ENCODE data around the gene ONECUT3. TPM values are rescaled to one million over a fixed set of nuclear protein-coding genes. Genes with fewer than 3 reads are reported as not detected.

Gene ONECUT3
- total and polyA plus RNA-seq, 9 of the 15 experiments (the other 6 are each of a cell fraction or from before 2014, with no cell fraction given) = not detected

GRCh38 chr19:1799695-1800342, 46.5 kb downstream of the ONECUT3 start:
- Histone ChIP-seq H3K36me3 (ENCODE audit: control insufficient read depth, insufficient read depth, low read length) (peaks cover 4% of the 10 kb centered on the region; the same call in 1 of the 3 replicates), H3K9me1 (ENCODE audit: control insufficient read depth, insufficient read depth, low read length) (peaks cover 3% of the 10 kb centered on the region), H3K27ac (ENCODE audit: extremely low read depth, low read depth, low read length) (no peak overlapping the region), H3K4me1 (replicated peaks in 1 of 2; ENCODE audit: control insufficient read depth in 2 of 2, insufficient read depth in 2 of 2, low read length in 2 of 2) (peaks cover 0 to 29% of the 10 kb centered on the region in 2 experiments; a peak in 2 of 5 replicates), H2AFZ (ENCODE audit: low read depth, low read length) (no peak overlapping the region), H3K9ac (ENCODE audit: insufficient read depth in 1 of 2, low read depth in 2 of 2, low read length in 2 of 2) (peak overlapping the region in 1 of 2 experiments; percentile 35; a peak in 1 of 4 replicates), H4K20me1 (replicated peaks; ENCODE audit: control insufficient read depth, insufficient read depth, low read length) (no peaks in the 10 kb centered on the region), H3K79me2 (ENCODE audit: control insufficient read depth, insufficient read depth, low read length) (no peaks in the 10 kb centered on the region), H3K4me3 (no peak overlapping the region), H3K9me3 (replicated peaks; ENCODE audit: control insufficient read depth, insufficient read depth, low read depth, low read length) (no peaks in the 10 kb centered on the region), H3K4me2 (ENCODE audit: insufficient read depth, low read length) (no peak overlapping the region), H3K27me3 (ENCODE audit: control insufficient read depth in 2 of 2, insufficient read depth in 2 of 2, low read length in 2 of 2) (no peaks in the 10 kb centered on the region)
- ChIA-PET POLR2A (interaction anchor here (0.6 to 1.5 kb wide), 3 partner anchors 12 to 46 kb away, joined by 3 read pairs; partner anchors contain the start of gene ATP8B3), CTCF (ENCODE audit: low intra/inter-chr PET ratio) (no interaction called here)
- intact Hi-C loops (cut with micrococcal nuclease) (no loop called here), in situ Hi-C loops (cut with MboI) (no loop called here)
- WGBS (ENCODE audit: insufficient coverage, low coverage, missing lambda C conversion rate) = 89% methylated on average over 26 of the region's 36 CpGs
- no peak for ATAC-seq
- BruUV-seq (replicated peaks) = no TSS peak
- no peak for FAIRE-seq
- DNase-seq (ENCODE audit: extremely low read depth in 1 of 4, low spot score in 3 of 4) = no peak
- TF ChIP-seq ZNF263 (CRISPR knock-in tag; IDR thresholded peaks at IDR 0.05; ENCODE audit: borderline replicate concordance) (no peak), ZNF24 (IDR thresholded peaks at IDR 0.05) (no peak), CC2D1A (IDR thresholded peaks at IDR 0.05) (no peak), PYGO2 (tag; IDR thresholded peaks at IDR 0.05) (no peak), ZBTB7A (IDR thresholded peaks at IDR 0.05; ENCODE audit: borderline replicate concordance, control insufficient read depth, low read depth, low read length) (no peak), POLR3G (IDR thresholded peaks at IDR 0.05; ENCODE audit: extremely low read depth, insufficient read length, insufficient replicate concordance) (no peak), ETV5 (CRISPR knock-in tag; IDR thresholded peaks at IDR 0.05; ENCODE audit: low read depth) (no peak), CEBPG (CRISPR knock-in tag; IDR thresholded peaks at IDR 0.05) (no peak), CEBPG (tag; conservative IDR thresholded peaks at IDR 0.05 in 1 of 2, IDR thresholded peaks at IDR 0.05 in 1 of 2) (no peak)
- TF ChIP-seq, protein P1, sequence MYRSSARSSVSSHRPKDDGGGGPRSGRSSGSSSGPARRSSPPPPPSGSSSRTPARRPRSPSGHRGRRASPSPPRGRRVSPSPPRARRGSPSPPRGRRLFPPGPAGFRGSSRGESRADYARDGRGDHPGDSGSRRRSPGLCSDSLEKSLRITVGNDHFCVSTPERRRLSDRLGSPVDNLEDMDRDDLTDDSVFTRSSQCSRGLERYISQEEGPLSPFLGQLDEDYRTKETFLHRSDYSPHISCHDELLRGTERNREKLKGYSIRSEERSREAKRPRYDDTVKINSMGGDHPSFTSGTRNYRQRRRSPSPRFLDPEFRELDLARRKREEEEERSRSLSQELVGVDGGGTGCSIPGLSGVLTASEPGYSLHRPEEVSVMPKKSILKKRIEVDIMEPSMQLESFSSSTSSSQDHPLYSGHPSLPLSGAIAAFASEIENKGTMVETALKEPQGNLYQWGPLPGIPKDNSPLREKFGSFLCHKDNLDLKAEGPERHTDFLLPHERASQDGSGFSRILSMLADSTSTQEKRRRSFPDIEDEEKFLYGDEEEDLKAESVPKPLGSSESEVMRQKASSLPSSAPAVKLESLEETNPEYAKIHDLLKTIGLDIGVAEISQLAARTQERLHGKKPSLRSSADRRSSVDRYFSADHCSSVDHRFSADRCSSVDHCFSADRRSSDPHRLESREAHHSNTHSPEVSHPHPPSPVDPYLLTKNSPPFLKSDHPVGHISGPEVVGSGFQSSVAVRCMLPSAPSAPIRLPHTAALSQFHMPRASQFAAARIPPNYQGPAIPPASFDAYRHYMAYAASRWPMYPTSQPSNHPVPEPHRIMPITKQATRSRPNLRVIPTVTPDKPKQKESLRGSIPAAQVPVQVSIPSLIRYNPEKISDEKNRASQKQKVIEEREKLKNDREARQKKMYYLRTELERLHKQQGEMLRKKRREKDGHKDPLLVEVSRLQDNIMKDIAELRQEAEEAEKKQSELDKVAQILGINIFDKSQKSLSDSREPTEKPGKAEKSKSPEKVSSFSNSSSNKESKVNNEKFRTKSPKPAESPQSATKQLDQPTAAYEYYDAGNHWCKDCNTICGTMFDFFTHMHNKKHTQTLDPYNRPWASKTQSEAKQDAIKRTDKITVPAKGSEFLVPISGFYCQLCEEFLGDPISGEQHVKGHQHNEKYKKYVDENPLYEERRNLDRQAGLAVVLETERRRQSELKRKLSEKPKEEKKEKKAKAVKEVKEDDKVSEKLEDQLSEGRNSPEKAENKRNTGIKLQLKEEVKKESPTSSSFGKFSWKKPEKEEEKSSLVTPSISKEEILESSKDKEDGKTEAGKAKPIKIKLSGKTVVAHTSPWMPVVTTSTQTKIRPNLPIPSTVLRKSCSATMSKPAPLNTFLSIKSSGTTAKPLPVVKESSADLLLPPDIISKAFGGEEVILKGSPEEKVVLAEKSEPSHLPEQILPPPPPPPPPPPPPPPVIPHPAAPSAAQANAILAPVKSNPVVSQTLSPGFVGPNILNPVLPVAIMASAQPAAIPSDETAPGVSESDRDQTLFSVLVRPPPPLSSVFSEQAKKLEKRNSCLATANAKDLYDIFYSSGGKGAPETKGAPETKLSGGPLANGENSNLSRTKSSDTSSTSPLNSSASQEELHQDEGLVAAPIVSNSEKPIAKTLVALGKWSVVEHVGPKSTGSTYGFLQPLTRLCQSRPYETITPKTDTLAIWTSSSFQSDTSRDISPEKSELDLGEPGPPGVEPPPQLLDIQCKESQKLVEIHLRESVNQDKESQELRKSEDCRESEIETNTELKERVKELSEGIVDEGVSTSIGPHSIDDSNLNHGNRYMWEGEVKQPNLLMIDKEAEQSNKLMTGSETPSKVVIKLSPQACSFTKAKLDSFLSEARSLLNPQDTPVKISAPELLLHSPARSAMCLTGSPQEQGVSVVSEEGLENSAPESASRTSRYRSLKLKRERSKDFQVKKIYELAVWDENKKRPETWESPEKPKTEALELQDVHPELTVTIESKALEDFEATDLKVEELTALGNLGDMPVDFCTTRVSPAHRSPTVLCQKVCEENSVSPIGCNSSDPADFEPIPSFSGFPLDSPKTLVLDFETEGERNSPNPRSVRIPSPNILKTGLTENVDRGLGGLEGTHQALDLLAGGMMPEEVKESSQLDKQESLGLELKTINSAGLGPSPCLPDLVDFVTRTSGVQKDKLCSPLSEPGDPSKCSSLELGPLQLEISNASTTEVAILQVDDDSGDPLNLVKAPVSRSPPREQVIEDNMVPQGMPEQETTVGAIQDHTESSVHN (IDR thresholded peaks at IDR 0.05; ENCODE audit: borderline replicate concordance in 1 of 2, low read depth in 1 of 2) = no peak
- TF ChIP-seq, protein P2, sequence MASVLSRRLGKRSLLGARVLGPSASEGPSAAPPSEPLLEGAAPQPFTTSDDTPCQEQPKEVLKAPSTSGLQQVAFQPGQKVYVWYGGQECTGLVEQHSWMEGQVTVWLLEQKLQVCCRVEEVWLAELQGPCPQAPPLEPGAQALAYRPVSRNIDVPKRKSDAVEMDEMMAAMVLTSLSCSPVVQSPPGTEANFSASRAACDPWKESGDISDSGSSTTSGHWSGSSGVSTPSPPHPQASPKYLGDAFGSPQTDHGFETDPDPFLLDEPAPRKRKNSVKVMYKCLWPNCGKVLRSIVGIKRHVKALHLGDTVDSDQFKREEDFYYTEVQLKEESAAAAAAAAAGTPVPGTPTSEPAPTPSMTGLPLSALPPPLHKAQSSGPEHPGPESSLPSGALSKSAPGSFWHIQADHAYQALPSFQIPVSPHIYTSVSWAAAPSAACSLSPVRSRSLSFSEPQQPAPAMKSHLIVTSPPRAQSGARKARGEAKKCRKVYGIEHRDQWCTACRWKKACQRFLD (CRISPR knock-in tag; IDR thresholded peaks at IDR 0.05) = no peak
- TF ChIP-seq, protein P3, sequence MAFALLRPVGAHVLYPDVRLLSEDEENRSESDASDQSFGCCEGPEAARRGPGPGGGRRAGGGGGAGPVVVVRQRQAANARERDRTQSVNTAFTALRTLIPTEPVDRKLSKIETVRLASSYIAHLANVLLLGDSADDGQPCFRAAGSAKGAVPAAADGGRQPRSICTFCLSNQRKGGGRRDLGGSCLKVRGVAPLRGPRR (CRISPR knock-in tag; IDR thresholded peaks at IDR 0.05) = no peak
